ENCODE data around the gene SLC9C2. TPM values are rescaled to one million over a fixed set of nuclear protein-coding genes. Genes with fewer than 3 reads are reported as not detected.

SLC9C2 gene, protein sequence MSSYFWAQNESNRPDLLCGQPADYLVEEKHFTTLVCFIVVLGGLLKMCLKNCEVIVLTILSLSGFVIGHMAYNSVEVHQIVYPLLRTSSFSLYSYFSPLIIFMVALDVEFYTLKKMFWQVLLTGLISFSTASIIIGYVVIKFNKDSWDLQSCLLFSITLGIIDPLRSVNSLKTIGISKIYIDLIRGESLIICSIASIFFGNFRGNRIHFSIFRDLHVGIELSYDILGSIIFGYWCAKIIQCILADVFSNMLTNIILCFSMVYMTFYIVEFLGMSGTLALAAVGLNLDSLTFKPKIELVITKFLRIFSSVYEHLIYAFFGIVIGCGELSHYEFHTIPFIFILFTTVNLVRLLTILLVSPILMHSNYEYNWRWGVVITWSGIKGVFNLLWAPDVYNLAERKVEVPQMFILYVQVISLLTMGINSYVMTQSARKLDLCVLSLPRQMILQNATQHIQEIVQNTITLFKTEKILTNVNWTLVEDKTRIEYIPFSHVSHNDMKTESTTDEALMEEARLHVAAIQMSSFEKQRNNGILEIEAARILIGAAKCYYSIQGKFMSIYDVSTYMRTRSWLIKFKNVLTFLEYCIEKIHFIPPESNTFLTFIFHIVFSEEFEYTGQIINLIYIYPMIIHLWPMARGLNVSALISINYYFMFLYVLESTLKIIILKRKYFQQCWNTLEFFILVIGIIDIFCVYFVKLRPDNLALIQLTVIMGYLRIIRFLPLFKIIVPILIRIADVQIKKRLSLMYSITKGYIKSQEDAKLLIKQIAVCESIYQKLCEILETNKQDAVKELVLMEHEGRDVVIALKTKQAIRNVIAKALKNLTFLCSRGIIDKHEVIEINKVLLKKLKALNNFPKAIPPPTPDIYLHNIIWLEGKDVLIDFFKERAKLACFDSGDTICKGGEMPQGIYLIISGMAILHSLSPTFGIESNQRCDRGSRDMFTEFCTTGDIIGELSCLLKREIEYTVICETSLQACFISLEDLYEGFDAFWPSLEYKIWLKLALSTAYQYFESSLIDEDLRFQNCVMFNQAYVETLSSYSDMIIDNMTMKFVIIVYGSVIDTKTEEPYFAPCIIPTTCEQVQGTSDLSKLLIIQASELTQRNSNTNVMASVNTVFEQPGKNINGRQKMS
- total RNA-seq, result not detected in 2 replicates

DNA sequence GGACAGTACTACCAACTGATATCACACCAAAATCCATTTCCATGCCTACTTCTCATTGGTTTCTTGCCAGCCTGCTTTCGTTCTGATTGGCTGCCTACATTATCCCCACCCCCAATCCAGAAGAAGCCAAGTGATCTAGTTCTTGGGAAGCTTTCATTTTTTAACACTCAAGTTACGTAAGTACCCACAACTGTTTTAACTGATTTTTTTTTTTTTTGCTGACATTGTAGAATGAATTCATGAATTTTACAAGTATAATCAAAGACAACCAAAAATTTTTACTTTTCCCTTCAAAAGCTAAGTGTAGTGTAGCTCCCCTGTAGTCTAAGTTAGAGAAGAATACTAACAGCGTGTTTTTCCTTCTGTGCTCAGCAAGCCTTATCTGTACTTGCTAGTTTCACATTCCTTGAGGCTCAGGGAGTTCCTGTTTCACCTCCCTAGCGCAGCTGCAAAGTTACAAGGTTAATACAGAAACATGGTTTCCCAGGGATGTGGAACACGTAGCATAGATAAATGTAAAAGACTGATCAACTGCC, at the start of gene SLC9C2:
TSS of gene SLC9C2 (minus strand) at position 17 of the 536 bp plus-strand sequence. CDS start 1,296 bp downstream, outside the sequence.

DNA sequence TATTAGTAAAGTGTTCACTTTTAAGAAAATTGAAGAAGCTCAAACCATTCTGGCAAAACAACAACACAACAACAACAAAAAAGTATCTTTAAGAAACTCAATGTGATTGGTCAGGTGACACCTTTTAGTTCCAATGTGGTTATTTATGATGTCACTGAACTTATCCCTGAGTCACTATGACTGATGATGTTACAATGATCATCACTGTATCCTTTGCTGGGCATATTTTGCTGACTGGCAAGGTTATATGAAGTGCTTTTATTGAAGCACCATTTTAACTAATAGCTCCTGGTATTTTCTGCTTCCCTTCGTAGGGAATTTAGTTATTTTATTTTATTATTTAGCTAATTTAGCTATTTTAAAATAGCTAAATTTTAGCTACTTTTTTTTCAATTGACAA, 32.2 kb upstream of the SLC9C2 start, which contains the start of gene TEX50:
TSS of gene TEX50 (plus strand) at position 223 of the 400 bp plus-strand sequence. CDS start 184 bp downstream, outside the sequence.

DNA sequence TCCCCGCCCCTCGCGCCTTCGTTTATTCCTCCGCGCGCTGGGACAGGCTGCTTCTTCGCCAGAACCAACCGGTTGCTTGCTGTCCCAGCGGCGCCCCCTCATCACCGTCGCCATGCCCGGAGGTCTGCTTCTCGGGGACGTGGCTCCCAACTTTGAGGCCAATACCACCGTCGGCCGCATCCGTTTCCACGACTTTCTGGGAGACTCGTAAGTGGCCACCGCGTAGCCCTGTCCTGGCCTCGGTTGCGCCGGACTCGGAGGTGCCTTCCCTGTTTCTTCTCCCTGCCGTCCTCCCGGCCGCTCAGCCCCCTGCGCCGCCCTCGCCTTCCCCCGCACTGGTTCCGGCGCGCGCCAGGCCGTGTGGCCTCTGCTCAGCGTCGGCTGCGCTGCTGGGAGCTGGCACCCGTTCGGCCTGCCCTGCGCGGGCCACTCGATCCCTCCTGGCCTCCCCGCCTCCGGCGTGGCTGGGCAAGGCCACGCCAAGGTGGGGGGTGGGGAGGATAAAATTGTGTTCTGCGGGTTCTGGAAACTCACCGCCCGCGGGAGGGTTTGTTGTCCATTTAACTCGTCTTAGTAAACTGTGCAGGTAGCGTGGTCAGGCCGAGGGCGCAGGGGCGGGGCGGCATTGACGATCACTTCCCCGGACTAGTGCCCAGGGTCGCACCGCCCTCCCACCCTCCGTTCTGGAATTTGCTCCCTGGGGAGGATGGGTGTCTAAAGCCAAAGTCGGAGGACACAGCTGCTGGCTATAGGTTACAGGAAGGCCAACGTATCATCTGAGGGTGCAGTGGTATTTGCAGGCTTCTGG, 125.4 kb downstream of the SLC9C2 start, which contains the start of gene PRDX6:
TSS of gene PRDX6 (plus strand) at position 50 of the 808 bp plus-strand sequence. CDS start at position 113, 63 bp downstream.

Other genes with a start within 250 kb of the SLC9C2 start
- gene PRDX6, start 125.7 kb downstream of the SLC9C2 start, total RNA-seq, result 234 and 254 TPM in 2 replicates
- not detected in 2 replicates for gene TEX50, start 32.3 kb upstream of the SLC9C2 start, total RNA-seq
- gene ANKRD45, start 66.8 kb upstream of the SLC9C2 start, total RNA-seq, result 0.14 TPM in 1 of 2 replicates, not detected in the other
- 31.6 and 31.7 TPM in 2 replicates for gene KLHL20, start 111.9 kb upstream of the SLC9C2 start, total RNA-seq
- gene DARS2, start 221.6 kb upstream of the SLC9C2 start, total RNA-seq, result 9.5 and 12.0 TPM in 2 replicates
- gene CENPL, start 221.8 kb upstream of the SLC9C2 start, total RNA-seq, result 6.1 and 8.7 TPM in 2 replicates

All from smooth muscle cell of bladder (primary cell).